NCI-H187 treated with DMSO at 0.1 percent for 48 hours (cell line): Measurements from ENCODE around the gene TGM2.

ENCODE experiments used
- DNase-seq: peaks from one replicate; lab custom pipeline; 2025; lab: John Stamatoyannopoulos, UW

Gene TGM2

DNA sequence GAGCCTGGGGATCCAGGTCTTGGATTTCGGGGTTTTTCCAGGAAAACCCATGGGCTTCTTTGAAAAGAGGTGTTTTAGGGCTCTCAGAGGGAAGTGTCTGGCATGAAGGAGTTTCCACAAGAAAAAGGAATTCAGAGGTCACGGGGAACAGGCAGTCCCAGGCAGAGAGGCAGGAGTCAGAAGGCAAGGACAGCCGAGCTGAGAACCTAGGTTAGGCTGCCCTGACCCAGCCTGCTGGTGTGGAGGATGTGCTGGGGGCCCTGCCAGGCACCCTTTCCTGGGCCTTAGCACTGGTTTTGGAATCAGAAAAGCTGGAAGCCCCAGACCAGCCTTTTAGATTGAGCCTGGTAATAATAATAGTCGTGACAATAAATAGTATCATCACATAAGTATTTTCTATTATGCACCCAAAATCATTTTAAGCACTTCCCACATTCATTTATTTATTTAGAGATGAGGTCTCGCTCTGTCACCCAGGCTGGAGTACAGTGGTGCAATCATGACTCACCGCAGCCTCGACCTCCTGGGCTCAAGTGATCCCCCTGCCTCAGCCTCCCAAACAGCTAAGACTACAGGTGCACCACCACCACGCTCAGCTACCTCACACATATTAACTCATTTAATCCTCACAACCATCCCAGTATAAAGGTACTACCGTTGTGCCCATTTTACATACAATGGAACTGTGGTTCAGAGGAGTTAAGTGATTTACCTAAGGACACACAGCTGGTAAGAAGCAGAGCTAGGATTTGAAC is 19.9 kb downstream of the TGM2 start:
- no peak for DNase-seq

DNA sequence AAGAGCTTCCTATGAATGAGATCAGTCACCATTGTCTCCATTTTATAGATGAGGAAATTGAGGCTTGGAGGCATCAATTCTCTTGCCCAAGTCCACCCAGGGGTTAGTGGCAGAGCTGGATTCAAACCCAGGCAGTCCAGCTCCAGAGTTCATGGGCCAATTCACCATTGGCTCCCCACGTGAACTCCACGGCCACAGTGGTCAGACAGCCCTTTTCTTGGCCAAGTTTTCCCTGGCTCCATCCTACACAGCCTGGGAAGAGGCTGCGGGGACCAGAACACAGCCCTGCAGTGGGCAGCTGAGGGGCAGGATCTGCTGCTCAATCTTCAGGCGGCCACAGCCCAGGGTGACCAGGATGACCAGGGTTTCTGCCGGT is 20.5 kb downstream of the TGM2 start:
- no peak for DNase-seq

DNA sequence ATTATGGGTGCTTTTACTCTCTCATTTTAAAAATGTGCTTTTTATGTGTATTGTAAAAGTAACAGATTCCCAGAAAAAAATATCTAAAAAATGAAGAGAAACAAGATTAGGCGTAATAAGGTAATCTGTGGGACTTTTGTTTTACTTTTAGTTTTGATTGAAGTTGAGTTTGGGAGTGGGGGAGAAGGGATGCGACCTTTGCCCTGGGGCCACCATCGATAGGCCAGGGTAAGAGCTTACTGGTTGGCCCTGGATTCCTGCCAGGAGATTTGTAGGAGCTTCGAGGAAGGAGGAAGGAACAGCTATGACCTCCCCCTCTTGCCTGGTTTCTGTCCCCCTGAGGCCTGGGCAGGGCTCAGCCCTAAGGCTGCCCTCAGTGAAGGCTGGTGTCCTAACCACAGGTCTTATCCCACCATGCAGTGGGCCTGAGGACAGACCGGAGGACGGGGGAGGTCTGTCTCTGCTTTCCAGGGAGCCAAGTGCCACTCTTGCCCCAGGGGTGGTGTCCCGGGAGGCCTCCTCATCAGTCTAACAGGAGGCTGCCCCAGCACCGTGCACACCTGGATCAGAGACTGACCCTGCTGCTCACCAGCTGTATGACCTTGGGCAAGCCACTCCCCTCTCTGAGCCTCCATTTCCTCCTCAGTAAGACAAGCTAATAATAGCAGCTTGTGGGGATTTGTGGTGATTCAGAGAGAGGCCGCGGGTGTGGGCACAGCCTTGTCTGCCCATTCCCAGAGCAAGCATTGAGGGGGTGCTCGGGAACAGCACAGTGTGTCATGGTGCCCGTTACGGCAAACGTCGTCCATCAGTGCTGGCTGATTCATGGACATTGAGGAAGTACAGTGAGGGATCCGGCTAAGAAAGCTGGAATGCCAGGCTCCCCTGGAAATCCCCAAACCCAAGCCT is 21.2 kb downstream of the TGM2 start:
- DNase-seq = no peak

DNA sequence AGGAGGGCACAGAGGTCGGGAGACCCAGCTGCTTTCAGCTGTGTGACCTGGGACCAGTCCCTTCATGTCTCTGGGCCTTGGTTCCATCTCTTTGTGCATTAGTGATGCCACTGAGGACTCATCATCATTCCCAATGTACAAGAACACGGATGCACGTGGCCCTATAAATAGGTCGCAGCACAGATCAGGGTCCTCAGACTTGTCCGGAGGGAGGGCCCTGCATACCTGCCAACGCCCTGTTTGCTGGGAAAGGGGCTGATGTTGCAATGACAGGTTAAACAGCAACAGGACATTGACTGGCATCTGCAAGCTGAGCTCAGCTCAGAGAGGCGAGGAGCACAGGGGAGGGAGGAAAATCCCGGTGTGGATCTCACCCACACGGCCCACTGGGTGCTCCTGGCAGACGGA is 21.8 kb downstream of the TGM2 start:
- DNase-seq = no peak

DNA sequence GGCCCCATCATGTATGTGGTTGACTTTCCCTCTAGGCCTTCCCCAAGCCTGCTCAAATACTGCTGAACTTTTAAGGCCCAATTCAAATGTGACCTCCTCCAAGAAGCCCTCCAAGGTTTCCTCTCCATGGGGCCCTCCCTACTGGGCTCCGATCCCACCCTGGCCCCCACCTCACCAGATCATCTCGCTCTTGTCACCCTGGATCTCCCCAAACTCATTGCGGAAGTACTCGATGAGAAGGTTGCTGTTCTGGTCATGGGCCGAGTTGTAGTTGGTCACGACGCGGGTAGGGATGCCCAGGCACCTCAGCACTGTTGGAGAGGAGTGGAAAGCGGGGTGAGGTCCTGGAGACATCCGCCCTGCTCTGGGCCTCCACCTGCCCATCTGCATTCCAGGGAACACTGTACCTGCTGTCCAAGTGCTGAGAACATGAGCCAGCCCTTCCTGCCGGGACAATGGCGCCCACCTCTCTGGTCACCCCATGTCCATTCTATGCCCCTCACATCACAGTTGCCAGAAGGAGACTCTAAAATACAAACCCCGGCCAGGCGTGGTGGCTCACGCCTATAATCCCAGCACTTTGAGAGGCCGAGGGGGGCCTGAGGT is 23.1 kb downstream of the TGM2 start:
- no peak for DNase-seq

DNA sequence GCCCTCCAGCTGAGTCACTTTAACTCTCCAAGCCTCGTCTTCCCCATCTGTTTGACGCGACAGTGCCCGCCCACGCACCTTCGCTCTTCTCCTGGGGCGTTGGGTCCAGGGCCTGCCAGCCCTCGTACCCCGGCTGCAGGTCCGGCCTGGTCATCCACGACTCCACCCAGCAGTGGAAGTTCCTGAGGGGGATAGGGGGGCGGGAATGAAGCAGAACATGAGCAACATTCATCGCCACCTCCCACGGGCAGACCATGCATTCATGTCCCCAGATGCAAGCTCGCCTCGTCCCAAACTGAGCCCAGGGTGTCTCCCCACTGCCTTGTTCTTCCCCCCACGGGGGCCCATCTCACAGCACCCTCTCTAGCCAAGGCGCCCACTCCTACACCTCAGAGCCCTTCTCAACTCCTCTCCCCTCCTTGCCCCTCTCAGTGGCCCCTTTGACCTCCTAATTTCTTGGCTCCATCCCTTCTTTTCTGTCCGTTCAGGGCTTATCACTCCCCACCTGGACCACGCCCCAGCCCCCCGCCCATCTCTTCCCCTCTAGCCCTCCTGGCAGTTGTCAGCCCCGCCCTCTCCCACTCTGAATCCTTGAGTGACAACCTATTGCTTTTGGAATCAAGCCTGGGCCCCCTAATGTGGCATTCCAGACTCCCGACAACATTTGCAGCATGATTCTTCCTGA is 23.7 kb downstream of the TGM2 start:
- no peak for DNase-seq

DNA sequence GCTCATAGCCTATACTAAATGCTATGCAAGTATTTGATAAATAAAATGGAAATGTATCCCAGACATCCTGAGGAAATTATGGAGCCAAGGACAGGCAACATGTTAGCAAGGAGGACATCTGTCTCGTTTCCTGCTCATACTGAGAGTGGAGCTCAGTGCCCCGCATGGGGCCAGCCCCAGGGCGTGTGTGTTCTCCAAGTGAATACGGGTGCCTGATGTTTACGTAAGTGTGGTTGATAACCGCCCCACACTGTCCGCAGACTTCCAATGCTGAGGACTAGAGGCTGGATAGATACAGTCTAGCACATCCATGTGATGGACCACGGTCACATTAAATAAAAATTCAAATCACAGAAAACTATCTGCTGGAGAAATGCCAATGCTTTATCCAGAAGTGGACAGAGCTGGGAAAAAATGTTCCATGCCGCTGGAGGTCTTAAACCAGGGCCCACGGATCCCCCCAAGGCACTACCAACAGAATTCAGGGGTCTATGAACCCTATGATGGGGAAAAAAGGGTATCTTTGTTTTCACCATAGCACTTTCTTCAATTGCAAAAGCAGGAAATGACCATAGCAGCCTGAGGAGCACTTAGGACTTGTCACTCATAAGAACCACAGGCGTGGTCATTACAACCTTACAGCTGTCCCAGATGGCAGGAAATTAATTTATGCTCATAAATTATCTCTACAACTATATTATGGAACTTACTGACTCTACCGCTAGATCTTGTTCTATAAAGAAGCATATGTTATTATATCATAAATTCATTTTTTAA is 24.9 kb downstream of the TGM2 start:
- no peak for DNase-seq

DNA sequence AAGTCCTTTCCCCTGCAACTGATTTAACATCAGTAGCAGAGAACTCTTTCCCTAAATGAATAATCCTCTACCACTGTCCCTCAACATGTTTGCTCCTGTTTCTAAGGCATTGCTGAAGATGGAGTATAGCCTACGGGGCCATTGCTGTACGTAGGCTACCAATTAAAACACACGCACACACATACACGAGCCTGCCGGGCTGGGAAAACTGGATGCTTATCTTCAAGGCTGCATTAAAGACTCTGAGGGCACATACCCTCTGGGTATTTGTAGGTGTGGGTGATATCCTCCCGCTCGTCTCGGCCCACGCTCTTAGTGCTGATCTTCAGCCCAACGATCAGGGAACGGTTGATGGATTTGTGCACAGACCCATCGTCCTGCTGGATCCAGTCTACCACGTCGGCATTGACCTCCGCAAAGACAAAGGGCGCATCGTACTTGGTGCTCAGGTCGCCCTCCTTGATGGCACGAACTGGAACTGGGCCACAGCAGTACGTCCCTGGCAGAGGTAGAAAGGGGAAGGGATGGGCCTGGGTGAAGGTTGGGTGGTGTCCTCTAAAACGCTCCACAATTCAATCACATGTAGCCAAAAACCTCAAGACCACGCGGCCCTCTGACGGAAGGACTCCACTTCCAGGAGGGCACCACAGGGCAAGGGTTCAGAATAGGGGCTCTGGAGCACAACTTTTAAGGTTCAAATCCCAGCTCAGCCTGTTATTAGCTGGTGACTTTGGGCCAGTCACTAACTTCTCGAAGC is 25.7 kb downstream of the TGM2 start:
- no peak for DNase-seq

DNA sequence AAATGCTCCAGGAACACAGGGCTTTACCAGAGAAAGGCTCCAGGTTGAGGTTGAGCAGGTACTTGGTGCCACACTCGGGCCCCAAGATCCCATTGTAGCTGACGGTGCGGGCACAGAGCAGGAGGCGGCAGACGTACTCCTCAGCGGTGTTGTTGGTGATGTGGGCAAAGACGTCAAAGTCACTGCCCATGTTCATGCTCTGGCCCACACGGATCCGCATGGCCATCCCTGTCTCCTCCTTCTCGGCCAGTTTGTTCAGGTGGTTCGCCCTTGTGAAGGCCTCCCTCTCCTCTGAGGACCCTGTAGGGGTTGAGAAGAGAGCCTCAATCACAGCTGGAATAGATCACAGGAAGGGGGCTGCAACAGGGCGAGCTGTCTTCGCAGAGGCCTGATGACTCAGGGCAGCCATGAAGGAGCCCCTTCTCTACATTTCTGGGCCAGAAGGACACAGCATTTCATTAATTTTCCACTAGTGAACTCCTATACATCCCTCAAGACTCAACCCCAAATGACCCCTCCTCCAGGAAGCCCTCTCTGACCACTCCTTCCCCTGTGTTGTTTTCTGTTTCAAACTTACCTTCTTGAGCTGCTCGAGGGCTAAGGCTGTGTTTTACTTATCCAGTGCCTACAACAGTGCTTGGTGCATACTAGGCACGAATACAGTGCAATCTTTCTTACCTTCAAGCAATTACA is 26.8 kb downstream of the TGM2 start:
- DNase-seq = no peak

DNA sequence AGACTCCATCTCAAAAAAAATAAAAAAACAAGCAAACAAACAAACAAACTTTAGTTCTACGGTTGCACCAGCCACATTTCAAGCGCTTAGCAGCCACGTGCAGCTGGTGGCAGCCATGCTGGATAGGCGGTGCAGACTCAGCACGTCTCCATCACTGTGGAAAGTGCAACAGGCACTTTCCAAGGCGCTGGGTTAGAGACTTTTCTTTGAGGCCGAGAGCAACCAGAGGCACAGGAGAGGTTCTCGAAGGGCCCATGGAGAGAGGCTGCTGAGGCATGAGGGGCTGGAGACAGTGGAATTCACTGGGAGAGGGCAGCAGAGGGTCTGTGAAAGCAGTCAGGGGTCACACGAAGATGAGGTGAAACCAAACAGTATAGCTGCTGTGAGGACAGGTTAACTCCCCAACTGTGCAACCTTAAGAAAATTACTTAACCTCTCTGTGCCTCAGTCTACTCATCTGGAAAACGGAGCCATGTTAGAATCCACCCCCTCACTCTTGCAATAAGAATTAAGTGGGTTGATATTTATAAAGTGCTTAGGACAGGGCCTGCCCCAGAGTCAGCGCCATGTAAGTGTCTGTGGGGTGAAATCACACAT is 27.5 kb downstream of the TGM2 start:
- DNase-seq = no peak

DNA sequence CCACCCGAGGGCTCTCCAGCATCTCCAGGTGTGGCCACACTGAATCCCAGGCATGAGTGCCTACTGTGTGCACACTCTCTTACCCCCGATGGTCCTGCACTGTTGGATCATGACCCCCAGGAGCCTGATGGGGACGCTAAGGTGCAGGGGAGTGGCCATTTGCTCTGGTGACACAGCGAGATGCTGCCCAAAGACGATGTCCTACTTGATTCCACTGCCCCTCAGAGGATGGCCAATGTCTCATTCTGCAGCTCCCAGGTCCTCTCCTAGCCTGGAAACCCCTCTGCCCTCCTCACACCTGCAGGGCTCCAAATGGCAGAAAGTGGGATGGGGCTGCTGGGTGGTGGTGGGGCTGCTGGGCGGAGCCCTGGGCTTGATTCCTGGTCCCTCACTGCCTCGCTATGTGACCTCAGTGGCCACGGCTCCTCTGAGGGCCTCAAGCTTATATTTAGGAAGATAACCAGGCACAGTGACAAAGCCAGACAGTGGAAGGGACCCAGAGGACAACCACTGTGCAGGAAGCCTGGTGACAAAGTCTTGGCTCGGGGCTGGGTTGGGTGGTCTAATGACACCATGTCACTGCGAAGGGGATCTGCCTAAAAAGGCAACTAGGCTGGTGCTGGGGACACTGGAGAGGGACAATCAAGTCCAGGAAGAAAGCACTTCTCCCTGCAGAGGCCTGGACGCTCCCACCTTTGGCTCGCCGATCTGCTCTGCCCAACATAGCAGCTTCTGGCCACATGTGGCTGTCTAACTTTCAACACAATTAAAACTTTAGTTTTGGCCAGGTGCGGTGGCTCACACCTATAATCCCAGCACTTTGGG is 28.4 kb downstream of the TGM2 start:
- DNase-seq = no peak

DNA sequence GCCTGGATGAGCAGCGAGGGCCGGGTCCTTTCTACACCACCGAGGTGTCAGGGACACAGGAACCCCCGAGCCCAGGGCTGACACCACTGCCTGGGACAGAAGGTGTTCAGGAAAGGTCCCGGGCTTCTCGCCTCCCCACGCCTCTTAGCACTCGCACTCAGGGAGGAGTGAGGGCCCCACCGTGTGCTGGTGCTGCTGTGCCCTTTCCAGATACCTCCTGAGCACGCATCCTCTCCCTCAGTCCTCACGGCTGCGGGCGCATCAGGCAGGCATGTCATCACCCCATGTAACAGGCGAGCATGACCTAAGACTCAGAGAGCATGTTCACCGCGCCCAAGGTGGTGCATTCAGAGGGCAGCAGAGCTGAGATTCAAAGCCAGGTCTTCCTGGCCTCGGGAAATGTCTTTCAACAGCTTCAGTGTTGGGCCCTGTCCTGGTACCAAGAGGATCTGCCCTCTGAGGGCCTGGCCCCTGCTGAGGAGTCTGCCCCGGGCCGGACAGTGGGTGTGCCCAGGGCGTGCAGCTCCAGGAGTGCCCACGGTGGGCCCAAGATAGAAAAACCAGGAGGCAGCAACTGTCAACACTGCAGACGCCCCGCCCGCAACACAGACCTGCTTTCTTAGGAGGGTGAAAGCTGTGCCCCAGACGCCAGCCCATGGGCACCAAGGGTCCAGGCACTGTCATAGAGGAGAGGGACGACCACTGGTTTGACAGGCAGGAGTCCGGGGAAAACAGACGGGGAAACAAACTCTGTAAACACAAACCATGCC is 29.2 kb downstream of the TGM2 start:
- no peak for DNase-seq

DNA sequence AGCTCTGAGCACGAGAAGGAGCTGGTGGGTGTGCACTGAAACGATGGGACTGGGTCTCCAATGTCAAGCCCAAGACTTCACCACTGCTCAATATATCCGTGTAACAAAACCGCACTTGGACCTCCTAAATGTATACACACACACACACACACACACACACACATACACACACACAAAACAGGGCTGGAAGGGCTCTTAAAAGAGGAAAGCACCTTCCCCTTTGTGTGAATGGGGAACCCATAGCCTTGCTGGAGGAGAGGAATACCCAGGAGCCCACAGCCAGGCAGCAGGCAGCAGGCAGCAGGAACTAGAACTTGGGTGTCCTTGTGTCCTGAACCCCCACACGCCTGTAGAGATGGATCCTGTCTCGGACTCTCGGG is 29.8 kb downstream of the TGM2 start:
- DNase-seq = no peak

DNA sequence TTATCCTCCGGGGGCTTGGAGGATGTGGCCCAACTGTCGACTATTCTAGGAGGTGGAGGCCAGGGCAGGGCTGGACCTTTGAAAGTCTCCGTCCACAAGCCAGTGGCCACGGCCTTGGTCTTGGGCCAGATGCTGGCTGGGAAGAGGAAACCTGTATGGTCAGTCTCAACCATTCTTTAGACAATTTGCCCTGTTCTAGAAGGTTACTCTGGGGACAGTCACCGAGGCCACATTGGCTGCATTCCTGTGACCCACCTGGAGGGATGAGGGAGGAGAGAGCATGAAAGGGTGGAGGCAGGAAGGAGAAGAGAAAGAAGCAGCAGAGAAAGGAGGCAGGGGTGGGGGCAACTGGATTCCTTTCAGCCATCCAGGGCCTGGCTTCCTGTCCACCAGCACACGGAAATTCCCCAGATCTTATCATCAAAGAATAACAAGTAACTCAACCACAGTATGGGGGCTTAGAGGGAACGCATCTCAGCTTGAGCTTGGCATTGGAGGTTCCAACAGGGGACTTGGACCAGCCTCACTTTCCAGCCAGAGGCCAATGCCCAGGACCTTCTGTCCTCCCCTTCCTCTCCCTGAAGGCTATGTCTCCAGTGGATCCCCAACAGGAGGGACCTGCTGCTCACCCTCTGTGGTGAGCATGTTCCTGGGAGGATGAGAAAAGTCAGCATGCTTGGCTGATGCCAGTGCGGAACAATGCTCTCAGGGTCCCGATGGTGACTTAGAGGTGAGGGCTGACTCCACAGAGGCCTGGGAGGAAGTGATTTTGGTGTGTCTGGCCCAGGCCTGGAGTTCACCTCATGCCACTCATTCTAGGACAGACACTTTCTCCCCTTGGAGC is 30.4 kb downstream of the TGM2 start:
- no peak for DNase-seq

DNA sequence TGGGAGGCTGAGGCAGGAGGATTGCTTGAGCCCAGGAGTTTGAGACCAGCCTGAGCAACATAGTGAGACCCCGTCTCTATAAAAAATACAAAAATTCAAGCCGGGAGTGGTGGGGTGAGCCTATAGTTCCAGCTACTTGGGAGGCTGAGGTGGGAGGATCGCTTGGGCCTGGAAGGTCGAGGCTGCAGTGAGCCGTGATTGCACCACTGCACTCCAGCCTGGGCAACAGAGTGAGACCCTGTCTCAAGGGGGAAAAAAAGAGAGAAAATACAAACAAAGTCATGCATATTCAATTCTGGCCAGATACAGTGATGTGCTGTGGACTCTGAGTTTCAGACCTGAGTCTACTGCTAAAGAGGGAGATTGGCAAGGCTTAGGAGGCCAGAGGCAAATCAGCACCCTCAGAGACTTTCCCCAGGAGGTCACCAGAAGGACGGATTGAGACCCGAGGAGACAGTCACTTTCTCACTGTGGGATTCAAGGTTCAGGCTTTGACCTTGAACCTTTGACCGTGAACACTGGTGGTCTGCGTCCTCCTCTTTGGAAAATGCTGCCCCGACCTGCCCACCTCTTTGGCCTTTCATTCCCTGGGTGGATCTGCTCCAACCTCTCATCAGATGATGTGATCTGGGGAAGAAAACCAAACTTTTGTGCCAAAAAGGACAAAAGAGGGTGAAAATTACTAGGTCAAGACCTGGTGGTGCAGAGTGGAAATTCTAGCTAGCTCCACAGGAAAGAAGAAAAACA is 31.2 kb downstream of the TGM2 start:
- no peak for DNase-seq

DNA sequence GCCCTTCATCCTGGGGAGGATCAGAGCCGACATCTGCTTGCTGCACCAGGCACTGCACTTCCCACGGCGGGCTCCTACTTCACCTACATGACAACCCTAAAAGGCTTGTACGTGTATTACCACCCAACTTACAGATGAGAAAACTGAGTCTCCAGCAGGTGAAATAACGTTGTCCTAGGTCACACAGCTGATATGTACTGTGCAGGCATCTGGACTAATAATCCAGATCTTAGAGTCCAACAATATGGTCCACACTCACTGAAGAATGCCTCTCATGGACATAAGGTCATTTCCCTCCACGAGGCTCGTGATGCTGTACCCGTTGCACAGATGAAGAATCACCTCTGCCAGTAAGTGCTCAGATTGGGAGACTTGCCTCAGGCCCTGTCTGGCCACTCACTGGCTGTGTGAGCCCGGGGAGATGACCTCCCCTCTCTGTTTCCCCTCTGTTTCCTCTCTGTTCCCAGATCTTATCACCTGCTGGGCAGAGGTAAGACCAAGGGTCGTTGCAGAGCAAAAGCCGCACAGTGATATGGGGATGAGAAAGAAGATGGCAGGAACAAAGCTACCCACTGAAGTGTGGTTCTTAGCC is 32.1 kb downstream of the TGM2 start:
- no peak for DNase-seq
